ENCODE data around the gene SMLR1.

The SMLR1 gene

GRCh38 chr6:130852844-130853554 lies 25.8 kb downstream of the SMLR1 start:
- DNase-seq, result no peak

GRCh38 chr6:130853555-130854183 lies 26.5 kb downstream of the SMLR1 start:
- no peak for DNase-seq

GRCh38 chr6:130858054-130858453 lies 30.8 kb downstream of the SMLR1 start:
- DNase-seq, result no peak

GRCh38 chr6:130858498-130859160 lies 31.4 kb downstream of the SMLR1 start:
- no peak for DNase-seq

GRCh38 chr6:130859161-130859867 lies 32.1 kb downstream of the SMLR1 start:
- DNase-seq, result no peak

- DNase-seq, result no peak
Observed at GRCh38 chr6:130862370-130862769, 35.2 kb downstream of the SMLR1 start.

GRCh38 chr6:130863415-130864230 lies 36.4 kb downstream of the SMLR1 start:
- no peak for DNase-seq

GRCh38 chr6:130864344-130864743 lies 37.1 kb downstream of the SMLR1 start:
- no peak for DNase-seq

- no peak for DNase-seq
Observed at GRCh38 chr6:130865793-130866192, 38.6 kb downstream of the SMLR1 start.

GRCh38 chr6:130869681-130870080 lies 42.5 kb downstream of the SMLR1 start:
- no peak for DNase-seq

GRCh38 chr6:130870179-130870880 lies 43.1 kb downstream of the SMLR1 start:
- DNase-seq, result no peak

GRCh38 chr6:130872250-130873095 lies 45.3 kb downstream of the SMLR1 start:
- DNase-seq, result no peak

- no peak for DNase-seq
Observed at GRCh38 chr6:130873746-130874145, 46.5 kb downstream of the SMLR1 start.

- no peak for DNase-seq
Observed at GRCh38 chr6:130879826-130880225, 52.6 kb downstream of the SMLR1 start.

- DNase-seq, result no peak
Observed at GRCh38 chr6:130882370-130882769, 55.2 kb downstream of the SMLR1 start.

GRCh38 chr6:130885392-130886192 lies 58.4 kb downstream of the SMLR1 start:
- peak; percentile 22 for DNase-seq
